ENCODE measurements around the gene FAM221B.

The FAM221B gene

DNA sequence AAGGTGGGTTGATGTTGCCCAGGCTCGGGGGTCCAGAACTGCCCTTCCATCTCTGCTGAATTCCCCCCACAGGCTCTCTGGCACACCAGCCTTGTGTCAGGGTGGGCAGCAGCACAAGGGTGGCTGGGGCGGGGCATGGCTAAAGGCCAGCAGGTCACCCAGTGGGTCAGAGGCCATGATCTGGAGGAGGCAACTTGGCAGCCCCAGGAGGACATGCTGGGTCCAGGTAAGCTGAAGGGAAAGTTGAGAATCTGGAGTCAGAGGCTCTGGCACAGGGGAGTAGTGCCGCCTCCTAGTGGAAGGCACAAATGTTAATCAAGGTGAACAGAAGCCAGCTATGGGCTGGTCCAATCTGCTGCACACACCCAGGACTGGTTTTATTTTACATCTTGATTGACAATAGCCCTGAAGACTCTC lies 6.7 kb upstream of the FAM221B start:
- Histone ChIP-seq H3K36me3 (ENCODE audit: insufficient read depth, low read length) (no peaks in the 10 kb centered on the region), H3K4me1 (ENCODE audit: control insufficient read depth, insufficient read depth, low read length, unreplicated experiment) (peaks cover 6% of the 10 kb centered on the region), H3K27ac (ENCODE audit: low read depth, low read length) (no peak overlapping the region), H2AFZ (ENCODE audit: low read length, unreplicated experiment) (no peak overlapping the region), H3K79me2 (ENCODE audit: control insufficient read depth, insufficient read depth, low read length, unreplicated experiment) (no peaks in the 10 kb centered on the region), H3K4me3 (ENCODE audit: low read depth, low read length) (no peak overlapping the region), H3K27me3 (ENCODE audit: insufficient read depth, low read length) (no peaks in the 10 kb centered on the region)

DNA sequence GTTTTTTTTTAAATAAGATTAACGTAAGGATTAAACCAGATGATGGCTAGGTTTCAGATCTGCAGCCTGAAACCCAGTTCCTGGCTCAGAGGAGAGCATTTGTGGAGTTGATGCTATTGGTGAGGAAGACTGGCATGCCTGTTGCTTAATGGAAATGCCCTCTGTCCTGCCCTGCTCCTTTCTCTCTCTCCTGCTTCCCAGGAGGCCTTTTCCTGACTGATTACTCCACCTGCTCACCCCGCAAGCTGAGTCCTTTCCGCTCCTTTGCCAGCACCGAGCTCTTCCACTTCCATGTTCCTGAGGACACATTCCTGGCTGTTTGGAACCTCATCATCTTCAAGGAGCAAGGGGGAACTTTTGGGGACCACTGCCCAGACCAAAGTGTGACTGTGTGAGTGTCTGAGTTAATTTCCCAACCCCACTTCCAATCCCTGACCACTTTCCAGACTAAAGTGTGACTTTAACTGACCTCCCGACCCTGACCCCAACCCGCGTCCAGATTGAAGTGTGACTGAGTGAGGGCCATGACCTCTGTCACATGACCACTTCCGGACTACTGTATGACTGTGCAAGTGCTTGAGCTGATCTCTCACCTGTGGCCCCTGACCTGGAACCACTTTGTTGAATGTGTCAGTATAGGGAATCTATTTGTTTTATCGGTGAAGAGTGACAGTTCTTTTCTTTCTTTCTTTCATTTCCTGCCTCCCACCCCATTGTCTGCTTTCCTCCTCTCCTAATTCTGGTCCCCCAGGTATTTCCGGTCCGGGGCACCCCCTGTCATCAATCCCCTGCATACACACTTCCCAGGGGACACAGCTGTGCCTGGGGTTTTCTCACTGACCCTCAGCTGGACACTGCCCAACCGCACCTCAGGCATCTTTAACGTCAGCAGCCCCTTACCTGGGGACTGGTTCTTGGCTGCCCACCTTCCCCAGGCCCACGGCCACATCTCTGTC lies 6.0 kb upstream of the FAM221B start:
- Histone ChIP-seq H2AFZ (ENCODE audit: low read length, unreplicated experiment) (no peak overlapping the region), H3K27ac (ENCODE audit: low read depth, low read length) (no peak overlapping the region), H3K27me3 (ENCODE audit: insufficient read depth, low read length) (no peaks in the 10 kb centered on the region), H3K79me2 (ENCODE audit: control insufficient read depth, insufficient read depth, low read length, unreplicated experiment) (no peaks in the 10 kb centered on the region), H3K4me3 (ENCODE audit: low read depth, low read length) (no peak overlapping the region), H3K4me1 (ENCODE audit: control insufficient read depth, insufficient read depth, low read length, unreplicated experiment) (peaks cover 12% of the 10 kb centered on the region), H3K36me3 (ENCODE audit: insufficient read depth, low read length) (no peaks in the 10 kb centered on the region)

DNA sequence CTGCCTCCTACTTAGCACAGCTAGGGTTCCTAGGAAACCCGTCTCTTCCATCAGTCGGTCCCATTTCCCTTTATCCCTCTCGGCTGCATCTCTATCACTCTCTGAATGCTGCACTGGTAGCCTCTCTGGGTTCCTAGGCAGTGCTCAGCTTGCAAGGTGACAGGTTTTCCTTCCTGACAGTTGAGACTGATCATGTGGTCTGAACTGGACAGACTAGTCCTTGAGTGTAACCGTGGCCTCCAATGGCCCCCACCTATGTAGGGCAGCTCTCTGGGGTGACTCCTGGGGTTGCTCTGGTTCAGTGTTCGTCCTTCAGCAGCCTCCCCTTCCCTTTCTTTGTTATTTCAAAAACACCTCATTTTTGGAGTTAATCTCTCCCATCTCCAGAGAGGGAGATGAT lies 4.3 kb upstream of the FAM221B start:
- no peaks in the 10 kb centered on the region for H3K36me3 ChIP-seq (ENCODE audit: insufficient read depth, low read length)
- H3K4me3 ChIP-seq (ENCODE audit: low read depth, low read length), result no peak overlapping the region
- no peak overlapping the region for H2AFZ ChIP-seq (ENCODE audit: low read length, unreplicated experiment)
- no peak overlapping the region for H3K27ac ChIP-seq (ENCODE audit: low read depth, low read length)
- H3K27me3 ChIP-seq (ENCODE audit: insufficient read depth, low read length), result no peaks in the 10 kb centered on the region
- peaks cover 12% of the 10 kb centered on the region for H3K4me1 ChIP-seq (ENCODE audit: control insufficient read depth, insufficient read depth, low read length, unreplicated experiment)
- no peaks in the 10 kb centered on the region for H3K79me2 ChIP-seq (ENCODE audit: control insufficient read depth, insufficient read depth, low read length, unreplicated experiment)

DNA sequence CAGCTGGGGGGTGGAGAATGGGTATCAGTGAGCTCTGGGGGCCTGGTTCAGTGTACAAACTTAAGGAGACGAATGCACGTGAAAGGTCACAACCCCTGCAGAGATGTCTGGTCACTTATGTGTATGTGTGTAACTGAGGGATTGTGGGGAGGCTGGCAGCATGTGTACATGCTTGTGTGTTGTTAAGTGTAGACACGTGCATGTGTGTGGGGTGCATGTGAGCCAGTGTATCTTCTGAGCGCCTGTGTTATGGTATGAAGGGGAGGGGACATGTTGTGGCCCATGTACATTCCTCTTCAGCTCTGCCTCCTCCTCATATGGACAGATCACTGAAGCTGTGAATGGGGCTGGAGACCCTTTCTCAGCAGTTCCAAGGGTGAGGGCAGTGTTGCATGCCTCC lies 2.5 kb upstream of the FAM221B start:
- Histone ChIP-seq H3K4me3 (ENCODE audit: low read depth, low read length) (no peak overlapping the region), H3K27ac (ENCODE audit: low read depth, low read length) (no peak overlapping the region), H2AFZ (ENCODE audit: low read length, unreplicated experiment) (no peak overlapping the region), H3K27me3 (ENCODE audit: insufficient read depth, low read length) (no peaks in the 10 kb centered on the region), H3K36me3 (ENCODE audit: insufficient read depth, low read length) (no peaks in the 10 kb centered on the region), H3K79me2 (ENCODE audit: control insufficient read depth, insufficient read depth, low read length, unreplicated experiment) (no peaks in the 10 kb centered on the region), H3K4me1 (ENCODE audit: control insufficient read depth, insufficient read depth, low read length, unreplicated experiment) (peaks cover 19% of the 10 kb centered on the region)

DNA sequence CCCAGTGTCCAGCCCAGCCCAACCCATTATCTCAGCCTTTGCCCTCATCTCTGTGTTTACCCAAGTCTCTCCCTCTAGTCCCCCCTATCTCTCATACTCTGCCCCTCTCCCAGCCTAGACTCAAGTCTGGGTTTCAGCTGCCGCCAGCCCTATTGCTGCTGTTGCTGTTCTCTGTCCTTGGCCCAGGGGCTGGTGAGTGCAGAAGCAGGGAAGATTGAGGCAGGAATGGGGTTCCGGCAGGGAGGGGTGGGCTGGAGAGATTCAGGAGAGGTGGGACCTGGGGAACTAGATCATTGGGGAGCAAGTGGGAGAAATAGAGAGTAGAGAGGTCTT lies 1.2 kb upstream of the FAM221B start:
- peak overlapping the region; percentile 82 for H3K4me3 ChIP-seq (ENCODE audit: low read depth, low read length)
- H3K4me1 ChIP-seq (ENCODE audit: control insufficient read depth, insufficient read depth, low read length, unreplicated experiment), result peaks cover 19% of the 10 kb centered on the region
- H3K27ac ChIP-seq (ENCODE audit: low read depth, low read length), result no peak overlapping the region
- no peaks in the 10 kb centered on the region for H3K27me3 ChIP-seq (ENCODE audit: insufficient read depth, low read length)
- no peaks in the 10 kb centered on the region for H3K36me3 ChIP-seq (ENCODE audit: insufficient read depth, low read length)
- no peaks in the 10 kb centered on the region for H3K79me2 ChIP-seq (ENCODE audit: control insufficient read depth, insufficient read depth, low read length, unreplicated experiment)
- H2AFZ ChIP-seq (ENCODE audit: low read length, unreplicated experiment), result peak overlapping the region; percentile 97

DNA sequence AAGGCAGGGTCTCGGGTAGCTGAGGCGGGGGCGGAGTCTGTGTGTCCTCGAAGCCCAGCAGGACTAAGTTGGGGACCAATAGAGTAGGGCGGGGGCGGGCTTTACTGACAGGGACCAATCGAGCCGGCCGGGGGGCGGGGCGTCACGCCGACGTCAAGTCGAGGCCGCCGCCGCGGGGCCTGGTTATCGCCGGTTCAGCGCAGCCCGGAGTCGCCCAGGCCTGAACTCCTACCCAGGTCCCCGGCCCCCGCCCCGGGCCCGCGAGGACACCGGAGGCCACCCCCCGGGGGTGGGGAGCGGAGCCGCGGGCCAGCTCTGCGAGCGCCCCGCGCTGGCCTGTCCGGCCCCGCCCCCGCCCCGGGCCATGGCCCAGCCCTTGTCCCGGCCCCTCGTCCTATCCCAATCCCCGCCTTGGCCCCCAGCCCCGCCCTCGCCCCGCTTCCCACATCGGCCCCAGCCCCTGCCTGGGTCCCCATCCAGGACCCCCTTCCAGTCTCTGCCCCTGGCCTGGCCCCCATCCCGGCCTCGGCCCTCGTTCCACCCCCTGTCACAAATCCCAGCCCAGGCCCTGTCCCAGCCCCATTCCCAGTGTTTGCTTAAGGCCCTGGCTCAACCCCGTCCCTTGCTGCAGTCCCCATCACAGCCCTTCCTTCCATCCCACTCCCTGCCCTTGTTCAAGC lies 692 bp upstream of the FAM221B start, which contains the start of gene TMEM8B:
Gene TMEM8B, plus strand, starts transcription at position 145 of the 680 bp plus-strand sequence. Its CDS starts 220 bp downstream, at position 365.
- H3K36me3 ChIP-seq (ENCODE audit: insufficient read depth, low read length), result no peaks in the 10 kb centered on the region
- no peaks in the 10 kb centered on the region for H3K79me2 ChIP-seq (ENCODE audit: control insufficient read depth, insufficient read depth, low read length, unreplicated experiment)
- peak within 1 kb of the TSS; percentile 97 for H2AFZ ChIP-seq (ENCODE audit: low read length, unreplicated experiment)
- H3K27me3 ChIP-seq (ENCODE audit: insufficient read depth, low read length), result no peaks in the 10 kb centered on the region
- peaks cover 19% of the 10 kb centered on the region for H3K4me1 ChIP-seq (ENCODE audit: control insufficient read depth, insufficient read depth, low read length, unreplicated experiment)
- H3K27ac ChIP-seq (ENCODE audit: low read depth, low read length), result peak within 1 kb of the TSS; percentile 30; the same call in 1 of the 2 replicates
- H3K4me3 ChIP-seq (ENCODE audit: low read depth, low read length), result peak within 1 kb of the TSS; percentile 82

DNA sequence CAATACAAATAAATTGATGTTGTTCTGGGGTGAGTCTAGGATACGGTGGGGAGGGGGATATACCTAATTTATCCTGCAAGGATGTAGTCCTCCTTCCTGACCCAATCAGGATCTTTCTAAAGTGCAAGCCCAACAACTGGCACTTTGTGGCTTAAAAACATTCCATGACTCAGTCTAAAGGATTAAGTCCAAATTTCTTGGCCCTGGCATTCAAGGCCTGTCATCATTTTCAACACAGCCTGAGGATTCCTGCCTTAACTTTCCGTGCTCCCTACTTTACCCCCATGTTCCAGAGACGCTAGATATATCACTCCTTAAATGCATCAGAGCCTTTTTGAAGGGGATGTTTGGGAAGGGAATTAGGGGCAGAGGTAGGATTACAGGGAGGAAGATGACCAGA lies 1.0 kb downstream of the FAM221B start:
- Histone ChIP-seq H3K79me2 (ENCODE audit: control insufficient read depth, insufficient read depth, low read length, unreplicated experiment) (no peaks in the 10 kb centered on the region), H3K27me3 (ENCODE audit: insufficient read depth, low read length) (no peaks in the 10 kb centered on the region), H2AFZ (ENCODE audit: low read length, unreplicated experiment) (no peak overlapping the region), H3K36me3 (ENCODE audit: insufficient read depth, low read length) (no peaks in the 10 kb centered on the region), H3K27ac (ENCODE audit: low read depth, low read length) (no peak overlapping the region), H3K4me3 (ENCODE audit: low read depth, low read length) (no peak overlapping the region; the same call in 1 of the 2 replicates), H3K4me1 (ENCODE audit: control insufficient read depth, insufficient read depth, low read length, unreplicated experiment) (peaks cover 14% of the 10 kb centered on the region)

DNA sequence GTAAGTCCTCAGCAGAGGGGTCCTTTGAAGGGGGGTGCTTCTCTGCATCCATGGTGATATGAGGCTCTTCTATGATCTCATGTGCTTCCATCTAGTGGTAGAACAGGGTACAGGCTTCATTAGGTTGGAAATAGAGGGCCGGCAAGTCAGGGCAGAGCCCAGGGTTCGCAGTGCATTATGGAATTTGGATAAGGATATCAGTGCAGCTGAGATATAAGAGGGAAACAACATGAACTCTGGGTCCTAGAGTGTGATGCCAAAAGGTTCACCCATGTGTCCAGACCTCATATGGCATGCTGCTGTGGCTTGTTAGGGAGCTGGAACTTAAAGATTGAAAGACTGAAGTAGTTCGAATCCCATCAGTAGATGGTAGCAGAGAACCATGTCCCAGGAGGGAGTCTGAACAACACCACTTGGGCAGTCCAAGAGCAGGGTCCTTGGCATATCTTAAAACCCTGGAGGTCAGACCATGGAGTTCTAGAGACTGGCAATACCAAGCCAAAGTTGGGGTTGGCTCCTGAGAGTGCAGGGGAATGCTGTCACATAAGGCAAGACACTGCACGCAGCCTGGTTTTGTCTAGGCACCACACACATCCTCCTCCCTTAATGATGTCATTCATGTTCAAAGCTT lies 2.3 kb downstream of the FAM221B start:
- Histone ChIP-seq H2AFZ (ENCODE audit: low read length, unreplicated experiment) (peak overlapping the region; percentile 58), H3K27ac (ENCODE audit: low read depth, low read length) (no peak overlapping the region)

DNA sequence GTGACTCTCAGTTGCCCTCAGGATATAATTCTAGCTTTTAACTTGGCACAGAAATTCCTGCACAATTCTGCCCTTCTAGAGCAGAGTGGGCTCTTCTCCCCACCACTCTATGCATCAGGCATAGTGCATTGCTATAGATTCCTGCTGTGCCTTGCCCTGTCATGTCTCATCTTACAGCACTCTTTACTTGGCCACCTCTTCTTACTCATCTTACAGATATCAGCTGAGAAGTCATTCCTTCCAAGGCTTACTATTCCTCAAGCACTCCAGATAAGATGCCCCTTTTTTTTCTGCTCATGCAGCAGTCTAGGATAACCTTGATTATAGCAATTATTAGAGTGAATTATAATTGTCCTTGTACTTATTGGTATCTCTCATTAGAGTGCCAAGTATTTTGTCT lies 5.6 kb downstream of the FAM221B start:
- no peak overlapping the region for H2AFZ ChIP-seq (ENCODE audit: low read length, unreplicated experiment)
- H3K36me3 ChIP-seq (ENCODE audit: insufficient read depth, low read length), result no peaks in the 10 kb centered on the region

More for the DNA sequence above, 2.3 kb downstream of the FAM221B start:
- Histone ChIP-seq H3K79me2 (ENCODE audit: control insufficient read depth, insufficient read depth, low read length, unreplicated experiment) (no peaks in the 10 kb centered on the region), H3K4me1 (ENCODE audit: control insufficient read depth, insufficient read depth, low read length, unreplicated experiment) (peaks cover 14% of the 10 kb centered on the region), H3K4me3 (ENCODE audit: low read depth, low read length) (no peak overlapping the region), H3K27me3 (ENCODE audit: insufficient read depth, low read length) (no peaks in the 10 kb centered on the region), H3K36me3 (ENCODE audit: insufficient read depth, low read length) (no peaks in the 10 kb centered on the region)

DNA sequence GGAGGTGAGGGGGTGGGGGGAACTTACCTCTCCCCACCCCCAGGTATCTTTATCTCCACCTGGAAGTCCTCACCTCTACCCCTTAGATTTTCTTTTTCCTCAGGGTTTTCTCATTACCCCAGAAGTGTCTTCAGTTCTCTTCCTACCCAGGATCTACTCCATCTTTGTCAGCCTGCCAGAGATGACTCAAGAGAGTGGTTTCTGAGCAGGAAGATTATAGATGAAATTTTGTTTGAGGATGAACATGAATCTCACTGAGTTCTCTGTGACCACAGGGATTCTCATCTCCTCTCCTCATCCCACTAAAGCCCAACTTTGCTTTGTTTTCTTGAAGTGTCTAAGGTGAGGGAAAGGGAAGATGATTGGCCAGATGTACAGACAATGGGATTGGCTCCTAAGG lies 8.5 kb downstream of the FAM221B start:
- Histone ChIP-seq H3K4me3 (ENCODE audit: low read depth, low read length) (no peak overlapping the region), H3K4me1 (ENCODE audit: control insufficient read depth, insufficient read depth, low read length, unreplicated experiment) (no peaks in the 10 kb centered on the region), H3K27me3 (ENCODE audit: insufficient read depth, low read length) (no peaks in the 10 kb centered on the region), H3K36me3 (ENCODE audit: insufficient read depth, low read length) (no peaks in the 10 kb centered on the region), H2AFZ (ENCODE audit: low read length, unreplicated experiment) (no peak overlapping the region), H3K79me2 (ENCODE audit: control insufficient read depth, insufficient read depth, low read length, unreplicated experiment) (no peaks in the 10 kb centered on the region), H3K27ac (ENCODE audit: low read depth, low read length) (no peak overlapping the region)

More for the DNA sequence above, 5.6 kb downstream of the FAM221B start:
- H3K4me3 ChIP-seq (ENCODE audit: low read depth, low read length), result no peak overlapping the region
- H3K79me2 ChIP-seq (ENCODE audit: control insufficient read depth, insufficient read depth, low read length, unreplicated experiment), result no peaks in the 10 kb centered on the region
- H3K4me1 ChIP-seq (ENCODE audit: control insufficient read depth, insufficient read depth, low read length, unreplicated experiment), result peaks cover 8% of the 10 kb centered on the region
- H3K27ac ChIP-seq (ENCODE audit: low read depth, low read length), result no peak overlapping the region
- H3K27me3 ChIP-seq (ENCODE audit: insufficient read depth, low read length), result no peaks in the 10 kb centered on the region

All from ACC112 (cell line).